ENCODE results near the gene GNAQ. TPM values are rescaled to one million over a fixed set of nuclear protein-coding genes. Genes with fewer than 3 reads are reported as not detected.

The GNAQ gene
- polyA plus RNA-seq, 1 donor: 29.4 TPM

- DNase-seq: peak; percentile 95
These were observed 500 bp upstream of the GNAQ start for GRCh38 chr9:78031893-78032729.

GRCh38 chr9:78030553-78031443 is 813 bp downstream of the GNAQ start:
- DNase-seq: peak; percentile 69

GRCh38 chr9:78030296-78030552 is 1.4 kb downstream of the GNAQ start:
- DNase-seq: peak; percentile 40

- DNase-seq: no peak
These were observed 1.9 kb downstream of the GNAQ start for GRCh38 chr9:78029551-78030295.

DNA sequence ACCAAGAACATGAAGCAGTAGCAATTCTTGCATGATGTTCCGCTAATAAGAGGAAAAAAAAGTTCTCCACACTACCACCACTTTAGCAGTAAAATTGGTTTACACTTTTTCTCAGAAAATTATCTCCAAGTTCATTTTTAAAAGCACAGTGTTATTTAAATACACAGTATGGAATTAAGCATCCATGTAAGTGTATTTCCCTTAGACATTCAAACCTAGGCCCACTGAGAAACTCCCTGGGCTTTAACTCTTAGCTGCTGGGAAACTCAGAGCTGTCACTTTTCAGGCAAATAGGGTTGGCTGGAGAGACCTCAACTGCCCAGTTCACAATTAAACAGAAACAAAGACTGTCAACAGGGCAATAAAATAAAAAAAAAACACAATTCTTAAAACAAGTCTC is 2.7 kb downstream of the GNAQ start:
- DNase-seq: no peak

DNA sequence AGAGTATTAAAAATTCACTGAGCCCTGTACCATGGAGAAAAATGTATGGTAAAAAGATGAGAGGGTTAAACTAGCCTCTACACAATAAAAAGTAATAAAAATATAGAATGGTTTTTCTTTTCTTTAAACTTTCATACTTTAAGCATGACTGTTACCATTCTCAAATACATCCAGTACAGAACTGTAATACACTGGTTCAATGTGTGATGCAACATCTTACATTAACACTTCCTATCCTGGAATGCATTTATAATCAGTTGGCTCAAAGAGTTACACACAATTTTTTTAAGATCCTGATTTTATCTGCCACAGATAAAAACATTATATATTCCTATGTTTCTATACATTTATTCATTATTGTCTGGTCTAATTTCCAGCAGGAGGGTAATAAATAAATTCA is 4.7 kb downstream of the GNAQ start:
- no peak for DNase-seq

DNA sequence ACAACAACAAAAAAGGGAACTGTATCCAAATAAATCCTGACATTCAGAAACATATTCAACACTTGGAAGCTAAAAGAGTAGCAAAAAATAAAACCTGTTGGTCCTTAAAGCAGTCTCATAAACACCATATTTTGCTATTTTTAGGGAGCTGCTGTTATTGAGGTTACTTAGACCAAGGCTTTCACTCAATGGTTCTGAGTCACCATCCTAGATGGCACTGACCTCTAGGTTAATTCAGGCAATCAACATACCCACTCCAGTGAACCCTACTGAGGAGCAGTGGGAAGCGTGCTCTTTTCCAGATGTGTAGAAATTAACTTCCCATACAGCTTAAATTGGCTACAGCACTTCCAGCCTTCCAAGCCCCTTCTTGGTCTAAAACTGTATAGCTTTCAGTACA is 5.2 kb downstream of the GNAQ start:
- no peak for DNase-seq

DNA sequence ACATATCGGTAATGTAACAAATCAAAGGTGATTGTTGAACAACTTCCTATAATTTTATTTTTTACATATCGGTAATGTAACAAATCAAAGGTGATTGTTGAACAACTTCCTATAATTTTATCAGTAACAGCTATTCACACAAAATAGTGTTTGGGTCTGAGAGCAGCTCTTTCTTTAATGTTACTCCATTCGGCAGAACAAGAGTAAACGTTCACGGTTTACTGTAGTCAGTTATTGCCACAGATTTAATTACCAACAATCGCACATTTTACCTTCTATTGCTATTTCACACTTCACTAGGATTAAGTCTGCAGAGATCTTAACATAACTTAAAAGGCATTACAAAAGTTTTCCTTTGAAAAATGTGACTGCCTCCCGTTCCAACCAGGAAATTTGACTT is 6.4 kb downstream of the GNAQ start:
- DNase-seq: no peak

GRCh38 chr9:78023003-78023741 is 8.4 kb downstream of the GNAQ start:
- DNase-seq: no peak

DNA sequence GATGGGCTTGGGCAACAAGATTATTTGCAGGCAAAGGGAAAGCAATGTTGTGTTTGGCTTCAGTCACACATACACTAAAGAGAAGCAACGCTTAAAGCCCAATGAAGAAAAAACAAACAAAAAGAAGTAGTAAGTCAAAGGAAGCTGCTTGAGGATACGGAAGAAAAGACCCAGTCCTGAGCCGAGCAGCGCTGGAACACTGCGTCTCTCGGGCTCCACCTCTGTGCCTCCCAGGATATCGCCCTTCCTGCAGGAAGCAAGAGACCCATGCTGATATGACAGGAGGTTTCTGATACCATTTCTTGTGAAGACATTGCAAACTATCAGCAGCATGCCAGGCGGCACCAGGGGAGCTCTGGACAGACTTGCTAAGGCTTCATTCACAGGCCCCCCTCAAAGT is 9.9 kb downstream of the GNAQ start:
- DNase-seq: no peak

- DNase-seq: no peak
These were observed 14.4 kb downstream of the GNAQ start for GRCh38 chr9:78017190-78017693.

DNA sequence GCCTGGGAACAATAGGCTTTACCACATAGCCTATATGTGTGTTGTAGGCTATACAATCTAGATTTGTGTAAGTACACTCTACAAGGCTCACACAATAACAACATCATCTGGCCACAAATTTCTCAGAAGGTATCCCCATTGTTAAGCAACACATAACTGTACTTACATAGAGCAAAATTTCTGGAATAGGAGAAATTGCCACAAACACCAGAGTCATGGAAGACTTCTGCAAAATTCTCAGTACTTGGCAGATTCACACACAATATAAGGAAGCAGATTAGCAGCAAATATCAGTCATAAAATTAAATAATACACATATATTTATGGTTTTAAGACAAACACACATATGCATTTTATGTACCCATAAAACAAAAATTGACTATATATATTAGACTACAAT is 16.4 kb downstream of the GNAQ start:
- no peak for DNase-seq

GRCh38 chr9:78014776-78015175 is 16.8 kb downstream of the GNAQ start:
- no peak for DNase-seq

GRCh38 chr9:78013934-78014333 is 17.7 kb downstream of the GNAQ start:
- no peak for DNase-seq

GRCh38 chr9:78011049-78011448 is 20.6 kb downstream of the GNAQ start:
- no peak for DNase-seq

GRCh38 chr9:78010445-78010844 is 21.2 kb downstream of the GNAQ start:
- DNase-seq: no peak

GRCh38 chr9:78009186-78009585 is 22.4 kb downstream of the GNAQ start:
- DNase-seq: no peak

DNA sequence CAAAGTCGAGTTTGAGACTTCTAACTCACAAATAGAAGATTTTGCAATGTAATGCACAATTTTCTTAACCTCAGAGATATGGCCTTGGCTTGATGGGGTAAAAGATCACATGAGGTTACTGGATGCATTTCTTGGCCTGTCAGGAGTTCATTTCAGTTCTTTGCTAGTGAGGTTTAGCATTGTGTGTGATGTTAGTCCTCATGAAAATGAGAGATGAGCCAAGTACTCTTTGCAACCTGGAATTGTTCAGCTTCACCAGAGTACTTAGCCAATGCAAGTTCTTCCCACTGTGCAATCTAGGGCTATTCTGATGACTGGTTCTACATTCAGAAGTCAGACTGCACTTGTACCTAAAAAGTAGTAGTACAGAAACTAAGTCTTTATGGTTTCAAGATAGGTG is 24.9 kb downstream of the GNAQ start:
- no peak for DNase-seq

- no peak for DNase-seq
These were observed 26.2 kb downstream of the GNAQ start for GRCh38 chr9:78005231-78006002.

GRCh38 chr9:78004478-78005229 is 27.0 kb downstream of the GNAQ start:
- DNase-seq: no peak

GRCh38 chr9:78003730-78004129 is 27.9 kb downstream of the GNAQ start:
- no peak for DNase-seq
